Panc1 (cell line): ENCODE measurements around the gene FKRP. TPM values are rescaled to one million over a fixed set of nuclear protein-coding genes. Genes with fewer than 3 reads are reported as not detected.
"Not testable (repeated sequence)": the region's sequence is repeated elsewhere in the genome, so short reads cannot be mapped to it uniquely, and the experiment has no call there.

Experiments used
- ATAC-seq: fragments of 200-7000 bp; cut with Tn5 transposase; 2 replicates; pipeline ENCODE4 v1.9.1; 2020; ENCODE audit warnings: mild to moderate bottlenecking, moderate library complexity
- BruUV-seq: library from RNA; stranded (reverse); fragments of 400-500 nt; replicated peaks from 2 replicates; lab custom pipeline; 2021; lab: Mats Ljungman, UMichigan
- CTCF ChIA-PET: fragments of 300-600 bp; sonication (Branson Sonifier 250); formaldehyde crosslinking; loops from one replicate; lab custom pipeline; 2022; ENCODE audit warnings: antibody characterized with exemption; lab: Charles Lee
- POLR2A ChIA-PET: fragments of 300-600 bp; sonication (Branson Sonifier 250); formaldehyde crosslinking; loops from one replicate; lab custom pipeline; 2022; ENCODE audit warnings: antibody characterized with exemption; lab: Charles Lee
- DNase-seq: peaks from one replicate; pipeline ENCODE4 v3.0.0-alpha.2; 2010; ENCODE audit warnings: low read depth, low spot score
- H3K27ac ChIP-seq: 2 replicates; pipeline ENCODE4 v1.5.1; 2011; ENCODE audit warnings: mild to moderate bottlenecking, low read length, inconsistent platforms
- H3K27me3 ChIP-seq: fragments of 200-500 bp; sonication (Bioruptor generic); 2 replicates; pipeline ENCODE4 v1.6.0; 2014; ENCODE audit warnings: low read length, inconsistent platforms; ENCODE audit not compliant: control insufficient read depth, insufficient read depth
- H3K36me3 ChIP-seq: fragments of 200-500 bp; sonication (Bioruptor generic); 2 replicates; pipeline ENCODE4 v1.5.1; 2014; ENCODE audit warnings: inconsistent platforms, mild to moderate bottlenecking, low read length, moderate library complexity; ENCODE audit not compliant: control insufficient read depth, insufficient read depth
- H3K4me1 ChIP-seq: 2 replicates; pipeline ENCODE4 v1.5.1; 2011; ENCODE audit warnings: inconsistent platforms, mild to moderate bottlenecking, low read length, moderate library complexity; ENCODE audit not compliant: control insufficient read depth, insufficient read depth
- H3K4me3 ChIP-seq, 2 experiments: 2 replicates each; pipeline ENCODE4 v1.5.1; 2011 to 2012; ENCODE audit warnings: low read depth in 2 of 2, low read length in 2 of 2, mild to moderate bottlenecking in 2 of 2, inconsistent platforms in 1 of 2, moderate library complexity in 1 of 2
- H3K9me3 ChIP-seq: fragments of 200-500 bp; sonication (Bioruptor generic); 2 replicates; pipeline ENCODE4 v1.5.1; 2014; ENCODE audit warnings: low read depth, mild to moderate bottlenecking, inconsistent platforms, low read length, moderate library complexity; ENCODE audit not compliant: control insufficient read depth, insufficient read depth
- CTCF ChIP-seq: fragments of 450-650 bp; IDR thresholded peaks from 2 replicates; pipeline ENCODE4 v1.5.1; 2017; ENCODE audit warnings: mild to moderate bottlenecking
- POLR2AphosphoS5 ChIP-seq: IDR thresholded peaks from 2 replicates; pipeline ENCODE4 v1.6.1; 2012; ENCODE audit warnings: mild to moderate bottlenecking, low read depth, low read length, moderate library complexity
- SIN3A ChIP-seq: IDR thresholded peaks from 2 replicates; pipeline ENCODE4 v1.6.1; 2012; ENCODE audit warnings: low read depth, mild to moderate bottlenecking, low read length, moderate library complexity, borderline replicate concordance; ENCODE audit not compliant: insufficient read depth
- TCF7L2 ChIP-seq: IDR thresholded peaks from 2 replicates; pipeline ENCODE4 v1.6.1; 2011; ENCODE audit warnings: mild to moderate bottlenecking, low read depth, low read length, inconsistent platforms
- in situ Hi-C: cut with HindIII; loops from 2 replicates; pipeline ENCODE4 v1.10.0; 2016; ENCODE audit warnings: low sequenced_read_pairs, low pct_unique_long_range_greater_than_20kb
- intact Hi-C: fragments of 100-400 bp; cut with micrococcal nuclease; formaldehyde crosslinking; loops from one replicate; pipeline ENCODE4 v1.10.0; 2022; ENCODE audit not compliant: unreplicated experiment
- total RNA-seq: library from RNA; stranded (reverse); gene quantifications from one replicate; pipeline ENCODE4 v1.2.1, GENCODE V29; 2021; ENCODE audit not compliant: unreplicated experiment
- TF ChIP-seq, protein P1 (sequence below), 2 experiments: IDR thresholded peaks; 2 replicates each; pipeline ENCODE4 v1.6.1; 2011 to 2012; ENCODE audit warnings: low read depth in 2 of 2, control low read depth in 1 of 2, low read length in 1 of 2, mild to moderate bottlenecking in 1 of 2, moderate library complexity in 1 of 2; ENCODE audit not compliant: insufficient read depth in 1 of 2

The FKRP gene
- total RNA-seq, 1 experiment from 2014 or later = 21.6 TPM

DNA sequence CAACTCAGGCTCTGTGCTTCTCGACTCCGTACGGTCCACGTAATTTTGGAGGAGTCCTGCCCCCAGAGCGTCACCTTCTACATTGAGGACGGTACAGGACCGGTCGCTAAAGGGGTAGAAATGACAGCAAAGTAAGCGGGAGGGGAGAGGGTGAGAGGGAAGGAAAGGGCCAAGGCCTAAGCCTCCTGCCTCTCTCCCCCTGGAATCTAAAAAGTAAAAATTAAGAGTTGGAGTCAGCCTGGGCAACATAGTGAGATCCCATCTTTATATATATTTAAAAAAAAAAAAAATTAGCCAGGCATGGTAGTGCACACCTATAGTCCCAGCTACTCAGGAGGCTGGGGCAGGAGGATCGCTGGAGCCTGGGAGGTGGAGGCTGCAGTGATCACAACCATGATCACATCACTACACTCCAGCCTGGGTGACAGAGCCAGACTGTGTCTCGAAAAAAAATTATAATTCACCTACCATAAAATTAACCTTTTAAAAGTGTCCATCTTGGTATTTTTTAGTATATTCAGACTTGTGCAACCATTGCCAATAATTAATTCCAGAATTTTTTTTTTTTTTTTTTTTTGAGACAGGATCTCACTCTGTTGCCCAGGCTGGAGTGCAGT lies 29.9 kb downstream of the FKRP start:
- Histone ChIP-seq H3K4me3 (no peak overlapping the region), H3K9me3 (no peaks in the 10 kb centered on the region), H3K4me1 (no peaks in the 10 kb centered on the region), H3K27ac (no peak overlapping the region), H3K36me3 (peaks cover 9% of the 10 kb centered on the region), H3K27me3 (no peaks in the 10 kb centered on the region)
- intact Hi-C loops (no loop called here), in situ Hi-C loops (no loop called here)
- DNase-seq = no peak
- no TSS peak for BruUV-seq
- TF ChIP-seq TCF7L2 = no peak
- TF ChIP-seq SIN3A = no peak
- TF ChIP-seq CTCF = no peak
- TF ChIP-seq POLR2AphosphoS5 = no peak
- TF ChIP-seq, protein P1, sequence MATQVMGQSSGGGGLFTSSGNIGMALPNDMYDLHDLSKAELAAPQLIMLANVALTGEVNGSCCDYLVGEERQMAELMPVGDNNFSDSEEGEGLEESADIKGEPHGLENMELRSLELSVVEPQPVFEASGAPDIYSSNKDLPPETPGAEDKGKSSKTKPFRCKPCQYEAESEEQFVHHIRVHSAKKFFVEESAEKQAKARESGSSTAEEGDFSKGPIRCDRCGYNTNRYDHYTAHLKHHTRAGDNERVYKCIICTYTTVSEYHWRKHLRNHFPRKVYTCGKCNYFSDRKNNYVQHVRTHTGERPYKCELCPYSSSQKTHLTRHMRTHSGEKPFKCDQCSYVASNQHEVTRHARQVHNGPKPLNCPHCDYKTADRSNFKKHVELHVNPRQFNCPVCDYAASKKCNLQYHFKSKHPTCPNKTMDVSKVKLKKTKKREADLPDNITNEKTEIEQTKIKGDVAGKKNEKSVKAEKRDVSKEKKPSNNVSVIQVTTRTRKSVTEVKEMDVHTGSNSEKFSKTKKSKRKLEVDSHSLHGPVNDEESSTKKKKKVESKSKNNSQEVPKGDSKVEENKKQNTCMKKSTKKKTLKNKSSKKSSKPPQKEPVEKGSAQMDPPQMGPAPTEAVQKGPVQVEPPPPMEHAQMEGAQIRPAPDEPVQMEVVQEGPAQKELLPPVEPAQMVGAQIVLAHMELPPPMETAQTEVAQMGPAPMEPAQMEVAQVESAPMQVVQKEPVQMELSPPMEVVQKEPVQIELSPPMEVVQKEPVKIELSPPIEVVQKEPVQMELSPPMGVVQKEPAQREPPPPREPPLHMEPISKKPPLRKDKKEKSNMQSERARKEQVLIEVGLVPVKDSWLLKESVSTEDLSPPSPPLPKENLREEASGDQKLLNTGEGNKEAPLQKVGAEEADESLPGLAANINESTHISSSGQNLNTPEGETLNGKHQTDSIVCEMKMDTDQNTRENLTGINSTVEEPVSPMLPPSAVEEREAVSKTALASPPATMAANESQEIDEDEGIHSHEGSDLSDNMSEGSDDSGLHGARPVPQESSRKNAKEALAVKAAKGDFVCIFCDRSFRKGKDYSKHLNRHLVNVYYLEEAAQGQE (IDR thresholded peaks at IDR 0.05; ENCODE audit: insufficient read depth in 1 of 2, low read depth in 2 of 2, low read length in 1 of 2) = no peak
- no peak for ATAC-seq
- ChIA-PET CTCF (no interaction called here), POLR2A (no interaction called here)

DNA sequence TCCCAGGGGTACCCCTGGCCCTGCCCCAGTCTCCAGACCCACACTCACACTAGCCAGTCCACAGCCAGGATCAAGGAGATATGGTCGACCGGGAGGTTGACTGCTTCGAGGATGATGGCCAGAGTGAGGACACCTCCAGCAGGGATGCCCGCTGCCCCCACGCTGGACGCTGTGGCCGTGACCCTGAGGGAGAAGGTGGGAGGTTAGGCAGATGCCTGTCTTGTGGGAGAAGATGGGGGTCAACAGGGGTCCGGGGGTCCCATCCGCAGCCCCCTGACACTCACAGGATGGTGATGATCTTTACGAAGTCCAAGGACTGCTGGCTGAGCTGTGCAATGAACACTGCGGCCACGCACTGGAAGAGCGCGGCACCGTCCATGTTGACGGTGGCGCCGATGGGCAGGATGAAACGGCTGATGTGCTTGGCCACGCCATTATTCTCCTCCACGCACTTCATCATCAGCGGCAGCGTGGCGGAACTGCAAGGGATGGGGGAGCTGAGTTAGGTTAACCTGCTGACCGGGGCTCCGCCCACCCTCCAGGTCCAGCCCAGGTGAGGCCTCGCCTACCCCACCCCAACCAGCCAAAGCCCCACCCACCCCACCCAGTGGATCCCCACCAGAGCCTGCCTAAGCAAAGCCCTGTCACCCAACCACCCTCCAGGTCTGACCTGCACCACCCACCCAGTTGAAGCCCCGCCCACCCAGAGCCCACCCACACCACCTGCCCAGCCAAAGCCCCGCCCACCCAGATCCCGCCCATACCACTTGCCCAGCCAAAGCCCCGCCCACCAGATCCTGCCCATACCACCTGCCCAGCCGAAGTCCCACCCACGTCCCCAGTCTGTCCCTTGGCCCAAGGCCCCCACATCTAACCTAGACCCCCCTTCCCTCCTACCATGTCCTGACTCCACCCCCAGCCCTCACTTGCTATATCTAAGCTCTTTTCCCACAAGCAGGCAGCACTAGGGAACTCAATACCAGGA lies 31.4 kb downstream of the FKRP start:
- intact Hi-C loops = no loop called here
- peak; percentile 64 for ATAC-seq
- no peak overlapping the region for H3K27ac ChIP-seq
- no peaks in the 10 kb centered on the region for H3K9me3 ChIP-seq
- ChIA-PET POLR2A (no interaction called here), CTCF (interaction anchor here (0.6 to 0.7 kb wide), 2 partner anchors 37 to 63 kb away, joined by 3 to 4 read pairs; no protein-coding TSS in a partner anchor)
- H3K4me1 ChIP-seq = no peaks in the 10 kb centered on the region
- H3K27me3 ChIP-seq = no peaks in the 10 kb centered on the region
- in situ Hi-C loops = no loop called here
- H3K36me3 ChIP-seq = peaks cover 9% of the 10 kb centered on the region
- no peak for DNase-seq
- no peak for TF ChIP-seq POLR2AphosphoS5
- no peak for TF ChIP-seq SIN3A
- no peak for TF ChIP-seq CTCF
- TF ChIP-seq TCF7L2 = no peak
- TF ChIP-seq, protein P1 (IDR thresholded peaks at IDR 0.05; ENCODE audit: insufficient read depth in 1 of 2, low read depth in 2 of 2, low read length in 1 of 2) = no peak
- BruUV-seq = no TSS peak
- H3K4me3 ChIP-seq = no peak overlapping the region

DNA sequence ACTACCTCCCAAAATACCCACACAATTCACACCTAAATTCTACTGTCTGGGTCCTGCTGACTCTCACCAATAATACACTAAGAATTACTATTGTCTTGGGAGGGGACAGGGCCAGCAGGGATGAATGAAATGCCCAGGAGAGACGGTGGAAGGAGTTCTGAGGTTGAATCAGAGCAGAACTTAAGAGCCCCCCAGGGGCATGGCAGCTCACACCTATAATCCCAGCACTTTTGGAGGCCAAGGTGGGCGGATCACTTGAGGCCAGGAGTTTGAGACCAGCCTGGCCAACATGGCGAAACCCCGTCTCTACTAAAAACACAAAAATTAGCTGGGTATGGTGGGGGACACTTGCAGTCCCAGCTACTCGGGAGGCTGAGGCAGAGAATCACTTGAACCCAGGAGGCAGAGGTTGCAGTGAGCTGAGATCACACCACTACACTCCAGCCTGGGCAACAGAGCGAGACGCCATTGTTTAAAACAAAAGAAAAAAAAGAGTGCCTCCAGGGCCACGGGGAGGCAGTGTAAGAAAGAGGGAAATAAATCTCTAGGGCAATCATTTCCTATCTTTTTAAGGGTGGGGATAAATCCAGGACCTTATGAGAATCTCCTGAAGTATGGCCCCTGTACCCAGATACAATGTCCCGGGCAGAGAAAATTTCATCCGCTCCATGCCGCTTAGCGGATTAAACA lies 32.2 kb downstream of the FKRP start:
- H3K9me3 ChIP-seq, POLR2A ChIA-PET, ATAC-seq, H3K27ac ChIP-seq, H3K36me3 ChIP-seq, BruUV-seq, H3K27me3 ChIP-seq, DNase-seq, in situ Hi-C loops, H3K4me1 ChIP-seq, H3K4me3 ChIP-seq, intact Hi-C loops: not testable (repeated sequence)
- CTCF ChIA-PET = interaction anchor here (0.6 to 0.7 kb wide), 2 partner anchors 37 to 62 kb away, joined by 3 to 4 read pairs; no protein-coding TSS in a partner anchor
